ENCODE data around the gene MMP17. TPM values are rescaled to one million over a fixed set of nuclear protein-coding genes. Genes with fewer than 3 reads are reported as not detected.

Gene MMP17
- total and polyA plus RNA-seq, 5 donors from 2014 or later: 0.51 TPM; not detected in 4

- H3K4me3 ChIP-seq (ENCODE audit: low read depth, low read length): no peak overlapping the region
- Mint-ChIP-seq H3K27ac (no peak overlapping the region), H3K4me3 (no peak overlapping the region), H3K4me1 (peaks cover 0 to 14% (median 0%) of the 10 kb centered on the region in 4 donors), H3K27me3 (peaks cover 32% of the 10 kb centered on the region), H3K36me3 (no peaks in the 10 kb centered on the region), H3K9me3 (peaks cover 0 to 3% (median 0%) of the 10 kb centered on the region in 7 donors)
- ATAC-seq (ENCODE audit: low read depth in 2 of 2) (no peak), DNase-seq (no peak)
- H3K4me1 ChIP-seq (ENCODE audit: control insufficient read depth, insufficient read depth, low read length, poor library complexity, severe bottlenecking): peaks cover 30% of the 10 kb centered on the region
- no peaks in the 10 kb centered on the region for H3K36me3 ChIP-seq (ENCODE audit: control insufficient read depth, insufficient read depth, low read length)
- no peaks in the 10 kb centered on the region for H3K9me3 ChIP-seq (ENCODE audit: control insufficient read depth in 2 of 2, low read length in 2 of 2)
- no peak overlapping the region for H3K27ac ChIP-seq (ENCODE audit: insufficient read depth, low read length, poor library complexity, severe bottlenecking)
- no peaks in the 10 kb centered on the region for H3K27me3 ChIP-seq (ENCODE audit: control insufficient read depth, insufficient read depth, low read length)
Measured at GRCh38 chr12:131833288-131833895, 5.2 kb downstream of the MMP17 start.

- Mint-ChIP-seq H3K4me1 (peaks cover 0 to 14% (median 0%) of the 10 kb centered on the region in 4 donors), H3K27me3 (peaks cover 32% of the 10 kb centered on the region), H3K36me3 (no peaks in the 10 kb centered on the region), H3K4me3 (no peak overlapping the region), H3K9me3 (peaks cover 0 to 3% (median 0%) of the 10 kb centered on the region in 7 donors), H3K27ac (no peak overlapping the region)
- Histone ChIP-seq H3K27me3 (ENCODE audit: control insufficient read depth, insufficient read depth, low read length) (no peaks in the 10 kb centered on the region), H3K27ac (ENCODE audit: insufficient read depth, low read length, poor library complexity, severe bottlenecking) (no peak overlapping the region), H3K36me3 (ENCODE audit: control insufficient read depth, insufficient read depth, low read length) (no peaks in the 10 kb centered on the region), H3K4me1 (ENCODE audit: control insufficient read depth, insufficient read depth, low read length, poor library complexity, severe bottlenecking) (peaks cover 24% of the 10 kb centered on the region), H3K4me3 (ENCODE audit: low read depth, low read length) (no peak overlapping the region), H3K9me3 (ENCODE audit: control insufficient read depth in 2 of 2, low read length in 2 of 2) (no peaks in the 10 kb centered on the region)
- DNase-seq (no peak), ATAC-seq (ENCODE audit: low read depth in 2 of 2) (no peak)
Measured at GRCh38 chr12:131833896-131834641, 5.9 kb downstream of the MMP17 start.

GRCh38 chr12:131834798-131835615 lies 6.8 kb downstream of the MMP17 start:
- Histone ChIP-seq H3K27ac (ENCODE audit: insufficient read depth, low read length, poor library complexity, severe bottlenecking) (no peak overlapping the region), H3K4me1 (ENCODE audit: control insufficient read depth, insufficient read depth, low read length, poor library complexity, severe bottlenecking) (peaks cover 14% of the 10 kb centered on the region), H3K4me3 (ENCODE audit: low read depth, low read length) (no peak overlapping the region), H3K9me3 (ENCODE audit: control insufficient read depth in 2 of 2, low read length in 2 of 2) (no peaks in the 10 kb centered on the region), H3K36me3 (ENCODE audit: control insufficient read depth, insufficient read depth, low read length) (no peaks in the 10 kb centered on the region), H3K27me3 (ENCODE audit: control insufficient read depth, insufficient read depth, low read length) (no peaks in the 10 kb centered on the region)
- peaks cover 0 to 8% (median 0%) of the 10 kb centered on the region in 4 donors for H3K4me1 Mint-ChIP-seq
- peaks cover 24% of the 10 kb centered on the region for H3K27me3 Mint-ChIP-seq
- no peak for DNase-seq
- H3K27ac Mint-ChIP-seq: no peak overlapping the region
- no peak overlapping the region for H3K4me3 Mint-ChIP-seq
- H3K9me3 Mint-ChIP-seq: peaks cover 0 to 3% (median 0%) of the 10 kb centered on the region in 7 donors
- no peak for ATAC-seq (ENCODE audit: low read depth in 2 of 2)
- no peaks in the 10 kb centered on the region for H3K36me3 Mint-ChIP-seq

- no peak for ATAC-seq (ENCODE audit: low read depth in 2 of 2)
- no peaks in the 10 kb centered on the region for H3K9me3 ChIP-seq (ENCODE audit: control insufficient read depth in 2 of 2, low read length in 2 of 2)
Measured at GRCh38 chr12:131835616-131836171, 7.5 kb downstream of the MMP17 start.

GRCh38 chr12:131836193-131836592 lies 8.0 kb downstream of the MMP17 start:
- Histone ChIP-seq H3K4me1 (ENCODE audit: control insufficient read depth, insufficient read depth, low read length, poor library complexity, severe bottlenecking) (peaks cover 3% of the 10 kb centered on the region), H3K36me3 (ENCODE audit: control insufficient read depth, insufficient read depth, low read length) (no peaks in the 10 kb centered on the region), H3K27me3 (ENCODE audit: control insufficient read depth, insufficient read depth, low read length) (no peaks in the 10 kb centered on the region), H3K27ac (ENCODE audit: insufficient read depth, low read length, poor library complexity, severe bottlenecking) (no peak overlapping the region), H3K4me3 (ENCODE audit: low read depth, low read length) (no peak overlapping the region), H3K9me3 (ENCODE audit: control insufficient read depth in 2 of 2, low read length in 2 of 2) (no peaks in the 10 kb centered on the region)
- Mint-ChIP-seq H3K27ac (no peak overlapping the region), H3K4me1 (peaks cover 0 to 3% (median 0%) of the 10 kb centered on the region in 4 donors), H3K36me3 (no peaks in the 10 kb centered on the region), H3K4me3 (no peak overlapping the region), H3K27me3 (peaks cover 18% of the 10 kb centered on the region), H3K9me3 (peaks cover 0 to 3% (median 0%) of the 10 kb centered on the region in 7 donors)
- ATAC-seq (ENCODE audit: low read depth in 2 of 2) (no peak), DNase-seq (no peak)

More at GRCh38 chr12:131835616-131836171, 7.5 kb downstream of the MMP17 start:
- H3K27ac Mint-ChIP-seq: no peak overlapping the region
- no peak overlapping the region for H3K27ac ChIP-seq (ENCODE audit: insufficient read depth, low read length, poor library complexity, severe bottlenecking)
- H3K36me3 ChIP-seq (ENCODE audit: control insufficient read depth, insufficient read depth, low read length): no peaks in the 10 kb centered on the region
- H3K9me3 Mint-ChIP-seq: peaks cover 0 to 3% (median 0%) of the 10 kb centered on the region in 7 donors
- H3K4me3 ChIP-seq (ENCODE audit: low read depth, low read length): no peak overlapping the region
- H3K27me3 Mint-ChIP-seq: peaks cover 23% of the 10 kb centered on the region
- no peaks in the 10 kb centered on the region for H3K36me3 Mint-ChIP-seq
- H3K4me1 Mint-ChIP-seq: peaks cover 0 to 8% (median 0%) of the 10 kb centered on the region in 4 donors
- DNase-seq: no peak
- H3K27me3 ChIP-seq (ENCODE audit: control insufficient read depth, insufficient read depth, low read length): no peaks in the 10 kb centered on the region
- H3K4me1 ChIP-seq (ENCODE audit: control insufficient read depth, insufficient read depth, low read length, poor library complexity, severe bottlenecking): peaks cover 8% of the 10 kb centered on the region
- H3K4me3 Mint-ChIP-seq: no peak overlapping the region

GRCh38 chr12:131836714-131837397 lies 8.7 kb downstream of the MMP17 start:
- no peak overlapping the region for H3K4me3 ChIP-seq (ENCODE audit: low read depth, low read length)
- peaks cover 0 to 2% (median 0%) of the 10 kb centered on the region in 4 donors for H3K4me1 Mint-ChIP-seq
- no peaks in the 10 kb centered on the region for H3K9me3 ChIP-seq (ENCODE audit: control insufficient read depth in 2 of 2, low read length in 2 of 2)
- no peaks in the 10 kb centered on the region for H3K36me3 Mint-ChIP-seq
- H3K27ac ChIP-seq (ENCODE audit: insufficient read depth, low read length, poor library complexity, severe bottlenecking): no peak overlapping the region
- H3K27me3 ChIP-seq (ENCODE audit: control insufficient read depth, insufficient read depth, low read length): no peaks in the 10 kb centered on the region
- ATAC-seq (ENCODE audit: low read depth in 2 of 2) (no peak), DNase-seq (no peak)
- H3K27ac Mint-ChIP-seq: no peak overlapping the region
- H3K36me3 ChIP-seq (ENCODE audit: control insufficient read depth, insufficient read depth, low read length): no peaks in the 10 kb centered on the region
- no peak overlapping the region for H3K4me3 Mint-ChIP-seq
- H3K9me3 Mint-ChIP-seq: peaks cover 0 to 2% (median 0%) of the 10 kb centered on the region in 7 donors
- no peaks in the 10 kb centered on the region for H3K4me1 ChIP-seq (ENCODE audit: control insufficient read depth, insufficient read depth, low read length, poor library complexity, severe bottlenecking)
- H3K27me3 Mint-ChIP-seq: peaks cover 16% of the 10 kb centered on the region
